Stimulated activated CD4-positive, alpha-beta T cell treated with anti-CD3 and anti-CD28 coated beads, Interleukin-12 subunit alpha, Interleukin-12 subunit beta, amount 100 ng/mL, for 24 hours (primary cell): ENCODE data around the gene RASSF5.
A peak's percentile ranks its signal among the peaks of the same experiment; 100 is the strongest.

ENCODE experiments used
- DNase-seq, 2 experiments: peaks; one replicate each; pipeline ENCODE4 v3.0.0-alpha.2; 2020; ENCODE audit warnings: low read depth in 2 of 2

Gene RASSF5

GRCh38 chr1:206547104-206547503, 39.8 kb downstream of the RASSF5 start:
- no peak for DNase-seq

GRCh38 chr1:206550446-206550845, 43.1 kb downstream of the RASSF5 start:
- no peak for DNase-seq

GRCh38 chr1:206551296-206551985, 44.1 kb downstream of the RASSF5 start:
- DNase-seq: no peak

GRCh38 chr1:206551986-206552326, 44.6 kb downstream of the RASSF5 start:
- no peak for DNase-seq

- no peak for DNase-seq
These were observed 46.9 kb downstream of the RASSF5 start for GRCh38 chr1:206554211-206554610.

- no peak for DNase-seq
These were observed 47.6 kb downstream of the RASSF5 start for GRCh38 chr1:206554701-206555472.

GRCh38 chr1:206555473-206555935, 48.2 kb downstream of the RASSF5 start:
- no peak for DNase-seq

- no peak for DNase-seq
These were observed 48.9 kb downstream of the RASSF5 start for GRCh38 chr1:206556047-206556749.

- peak; percentile 71 to 90 for DNase-seq
These were observed 49.7 kb downstream of the RASSF5 start for GRCh38 chr1:206556750-206557635.

- DNase-seq: no peak
These were observed 50.5 kb downstream of the RASSF5 start for GRCh38 chr1:206557636-206558473.

- no peak for DNase-seq
These were observed 51.7 kb downstream of the RASSF5 start for GRCh38 chr1:206558794-206559671.

GRCh38 chr1:206559672-206559995, 52.3 kb downstream of the RASSF5 start:
- DNase-seq: no peak

GRCh38 chr1:206560007-206560716, 52.8 kb downstream of the RASSF5 start:
- no peak for DNase-seq

GRCh38 chr1:206563367-206564207, 56.3 kb downstream of the RASSF5 start:
- DNase-seq: no peak

- no peak for DNase-seq
These were observed 58.7 kb downstream of the RASSF5 start for GRCh38 chr1:206565995-206566394.

GRCh38 chr1:206566999-206567398, 59.7 kb downstream of the RASSF5 start:
- DNase-seq: no peak

- no peak for DNase-seq
These were observed 60.9 kb downstream of the RASSF5 start for GRCh38 chr1:206568256-206568655.

- DNase-seq: no peak
These were observed 61.5 kb downstream of the RASSF5 start for GRCh38 chr1:206568779-206569352.
